A549 (cell line): Measurements from ENCODE around the gene ACVR1. TPM values are rescaled to one million over a fixed set of nuclear protein-coding genes. Genes with fewer than 3 reads are reported as not detected.
A peak's percentile ranks its signal among the peaks of the same experiment; 100 is the strongest.

Experiments used
- ATAC-seq, 2 experiments: fragments of 200-7000 bp in 1 of 2; fragments of >200 bp in 1 of 2; cut with Nextera tagmentation in 1 of 2; cut with Tn5 transposase in 1 of 2; 3 replicates each; pipeline versions ENCODE4 v1.8.0 to v1.9.1; 2018 to 2020; ENCODE audit warnings: mild to moderate bottlenecking in 1 of 2, moderate library complexity in 1 of 2
- CTCF ChIA-PET: fragments of 300-600 bp; sonication (Branson Sonifier 250); formaldehyde crosslinking; extraction: SDS; loops from one replicate; lab custom pipeline; 2021; ENCODE audit warnings: antibody characterized with exemption, inconsistent platforms; lab: Yijun Ruan, JAX
- POLR2A ChIA-PET: fragments of 350-600 bp; formaldehyde crosslinking; extraction: SDS; loops from one replicate; lab custom pipeline; 2021; ENCODE audit warnings: antibody characterized with exemption, inconsistent platforms; lab: Yijun Ruan, JAX
- DNase-seq, 2 experiments: peaks; one replicate each; pipeline versions ENCODE4 v3.0.0 to v3.0.0-alpha.2; 2011 to 2016; ENCODE audit warnings: low read depth in 1 of 2, low spot score in 1 of 2
- FAIRE-seq: peaks from 2 replicates; lab custom pipeline; 2011; peaks lifted over from hg19 to GRCh38; lab: Jason Lieb, UNC
- H3K27ac ChIP-seq, 2 experiments: fragments of >200 bp; sonication (Bioruptor Twin); formaldehyde crosslinking; 3 replicates each; pipeline ENCODE4 v1.5.1; 2016 to 2017
- H3K4me1 ChIP-seq: fragments of >200 bp; sonication (Bioruptor Twin); formaldehyde crosslinking; 3 replicates; pipeline ENCODE4 v1.6.1; 2016
- H3K4me2 ChIP-seq: fragments of >200 bp; sonication (Bioruptor Twin); formaldehyde crosslinking; 3 replicates; pipeline ENCODE4 v1.6.1; 2016
- H3K4me3 ChIP-seq: fragments of >200 bp; sonication (Bioruptor Twin); formaldehyde crosslinking; 3 replicates; pipeline ENCODE4 v1.5.1; 2016
- H3K9me3 ChIP-seq: fragments of >200 bp; sonication (Bioruptor Twin); formaldehyde crosslinking; 3 replicates; pipeline ENCODE4 v1.6.1; 2016
- BHLHE40 ChIP-seq: IDR thresholded peaks from 2 replicates; pipeline ENCODE4 v1.6.1; 2012; ENCODE audit warnings: low read depth, low read length, inconsistent platforms
- EP300 ChIP-seq, 2 experiments: fragments of >200 bp; sonication (Bioruptor Twin); formaldehyde crosslinking; IDR thresholded peaks; 2 replicates in 1 of 2; 3 replicates in 1 of 2; pipeline ENCODE4 v1.6.1; 2016 to 2017
- FOSB ChIP-seq: fragments of 250-450 bp; sonication (Bioruptor Pico); IDR thresholded peaks from 2 replicates; pipeline ENCODE4 v1.5.0; 2020; ENCODE audit warnings: mild to moderate bottlenecking, moderate library complexity
- FOSL2 ChIP-seq, 2 experiments: fragments of 450-650 bp in 1 of 2; fragments of >200 bp in 1 of 2; sonication (Bioruptor Twin) in 1 of 2; formaldehyde crosslinking; IDR thresholded peaks; 2 replicates each; pipeline versions ENCODE4 v1.5.0 to v1.6.1; 2016 to 2020; ENCODE audit warnings: mild to moderate bottlenecking in 1 of 2, moderate library complexity in 1 of 2
- FOXS1 ChIP-seq: fragments of 250-450 bp; sonication (Bioruptor Pico); IDR thresholded peaks from 2 replicates; pipeline ENCODE4 v1.5.0; 2020; ENCODE audit warnings: mild to moderate bottlenecking, moderate library complexity
- GATA3 ChIP-seq: IDR thresholded peaks from 2 replicates; pipeline ENCODE4 v1.6.1; 2012; ENCODE audit warnings: borderline replicate concordance
- HDAC2 ChIP-seq: fragments of 200-600 bp; sonication (generic); IDR thresholded peaks from 2 replicates; pipeline ENCODE4 v1.6.1; 2016
- HEYL ChIP-seq: fragments of 250-450 bp; sonication (Bioruptor Pico); IDR thresholded peaks from 2 replicates; pipeline ENCODE4 v1.8.0; 2021; ENCODE audit warnings: mild to moderate bottlenecking, moderate library complexity
- HOXA7 ChIP-seq: fragments of 250-450 bp; sonication (Bioruptor Pico); IDR thresholded peaks from 2 replicates; pipeline ENCODE4 v1.5.0; 2020; ENCODE audit warnings: mild to moderate bottlenecking, moderate library complexity
- HOXB5 ChIP-seq: fragments of 250-450 bp; sonication (Bioruptor Pico); IDR thresholded peaks from 2 replicates; pipeline ENCODE4 v1.5.0; 2020; ENCODE audit warnings: mild to moderate bottlenecking, moderate library complexity
- JUN ChIP-seq, 2 experiments: fragments of >200 bp; sonication (Bioruptor Twin); formaldehyde crosslinking; IDR thresholded peaks; 2 replicates in 1 of 2; 3 replicates in 1 of 2; pipeline ENCODE4 v1.6.1; 2016 to 2017
- JUNB ChIP-seq: fragments of >200 bp; sonication (Bioruptor Twin); formaldehyde crosslinking; IDR thresholded peaks from 2 replicates; pipeline ENCODE4 v1.6.1; 2016
- KDM1A ChIP-seq: fragments of 200-600 bp; sonication (generic); IDR thresholded peaks from 2 replicates; pipeline ENCODE4 v1.6.1; 2016; ENCODE audit warnings: low read depth, mild to moderate bottlenecking
- MAFK ChIP-seq: fragments of 450-650 bp; IDR thresholded peaks from 2 replicates; pipeline ENCODE4 v1.6.1; 2014; ENCODE audit not compliant: partially characterized antibody
- NPAS2 ChIP-seq: fragments of 250-450 bp; sonication (Bioruptor Pico); IDR thresholded peaks from 2 replicates; pipeline ENCODE4 v1.8.0; 2022; ENCODE audit warnings: mild to moderate bottlenecking, moderate library complexity, borderline replicate concordance
- NR3C1 ChIP-seq: fragments of >200 bp; sonication (Bioruptor Twin); formaldehyde crosslinking; IDR thresholded peaks from 3 replicates; pipeline ENCODE4 v1.6.1; 2017
- RAD21 ChIP-seq, 2 experiments: fragments of >200 bp in 1 of 2; sonication (Bioruptor Twin) in 1 of 2; formaldehyde crosslinking in 1 of 2; IDR thresholded peaks in 1 of 2; conservative IDR thresholded peaks in 1 of 2; 2 replicates in 1 of 2; 3 replicates in 1 of 2; pipeline ENCODE4 v1.6.1; 2012 to 2018; ENCODE audit warnings: inconsistent platforms in 1 of 2
- RCOR1 ChIP-seq: fragments of 150-350 bp; IDR thresholded peaks from 2 replicates; pipeline ENCODE4 v1.6.1; 2014; ENCODE audit warnings: antibody characterized with exemption, low read length, low read depth
- SREBF2 ChIP-seq: fragments of 450-650 bp; IDR thresholded peaks from 2 replicates; pipeline ENCODE4 v1.6.1; 2014; ENCODE audit warnings: mild to moderate bottlenecking, moderate library complexity
- TFCP2L1 ChIP-seq: fragments of 250-450 bp; sonication (Bioruptor Pico); IDR thresholded peaks from 2 replicates; pipeline ENCODE4 v1.5.0; 2021; ENCODE audit warnings: mild to moderate bottlenecking
- ZC3H11A ChIP-seq: fragments of 450-650 bp; IDR thresholded peaks from 2 replicates; pipeline ENCODE4 v1.6.1; 2014; ENCODE audit warnings: antibody characterized with exemption, mild to moderate bottlenecking
- ZFP36 ChIP-seq: fragments of 450-650 bp; IDR thresholded peaks from 2 replicates; pipeline ENCODE4 v1.6.1; 2014; ENCODE audit warnings: borderline replicate concordance; ENCODE audit not compliant: partially characterized antibody
- ZSCAN20 ChIP-seq: fragments of 250-450 bp; sonication (Bioruptor Pico); IDR thresholded peaks from 2 replicates; pipeline ENCODE4 v1.8.0; 2022; ENCODE audit warnings: mild to moderate bottlenecking, moderate library complexity
- WGBS: methylation state at CpG from one replicate; pipeline ENCODE4 v1.1.6; 2017; ENCODE audit errors: missing lambda C conversion rate; 5-methylcytosine and 5-hydroxymethylcytosine counted together
- polyA plus RNA-seq, 4 experiments: library from polyadenylated mRNA; depleted of rRNA in 3 of 4; stranded (reverse); fragments of >200 nt; fragmentation: RNase III in 1 of 4; extraction: RNeasy Plus Mini Kit Qiagen cat#74134 plus additional on column Dnase treatment in 1 of 4; gene quantifications; 2 replicates in 3 of 4; 3 replicates in 1 of 4; pipeline ENCODE4 v1.2.3, GENCODE V29; 2011 to 2017
- TF ChIP-seq, protein P1 (sequence below): fragments of 200-600 bp; sonication (generic); IDR thresholded peaks from 2 replicates; pipeline ENCODE4 v1.6.1; 2016; ENCODE audit warnings: antibody characterized with exemption, mild to moderate bottlenecking, moderate library complexity
- TF ChIP-seq, protein P2 (sequence below): fragments of >200 bp; sonication (Bioruptor Twin); formaldehyde crosslinking; IDR thresholded peaks from 3 replicates; pipeline ENCODE4 v1.6.1; 2016
- TF ChIP-seq, protein P3 (sequence below): IDR thresholded peaks from 2 replicates; pipeline ENCODE4 v1.6.1; 2012
- TF ChIP-seq, protein P4 (sequence below): fragments of >200 bp; sonication (Bioruptor Twin); formaldehyde crosslinking; IDR thresholded peaks from 2 replicates; pipeline ENCODE4 v1.6.1; 2016
- TF ChIP-seq, protein P5 (sequence below): fragments of 250-450 bp; sonication (Bioruptor Pico); IDR thresholded peaks from 2 replicates; pipeline ENCODE4 v1.5.0; 2020; ENCODE audit warnings: low read depth, mild to moderate bottlenecking, moderate library complexity

ACVR1 gene
- polyA plus RNA-seq, 2 of the 4 experiments (the other 2 are of a cell fraction) = 14.6 to 21.6 TPM

DNA sequence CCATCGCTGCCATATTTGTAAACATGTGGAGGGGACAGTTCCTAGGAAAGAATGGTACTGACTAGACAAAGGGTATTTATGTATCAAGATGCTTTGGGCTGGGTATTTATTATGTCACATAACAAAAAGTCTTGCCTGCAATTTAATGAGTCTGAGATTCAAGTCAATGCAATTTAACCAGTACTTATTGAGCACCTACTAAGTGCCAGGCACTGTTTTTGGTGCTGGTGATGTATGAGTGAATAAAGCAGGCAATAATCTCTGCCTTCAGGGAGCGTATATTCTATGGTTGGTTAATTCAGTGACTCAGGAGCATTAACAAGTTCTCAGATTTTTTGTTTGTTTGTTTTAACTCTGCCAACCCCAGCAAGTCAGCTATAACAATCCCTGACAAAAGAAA lies 24.6 kb upstream of the ACVR1 start (continued):
- TF ChIP-seq, protein P1, sequence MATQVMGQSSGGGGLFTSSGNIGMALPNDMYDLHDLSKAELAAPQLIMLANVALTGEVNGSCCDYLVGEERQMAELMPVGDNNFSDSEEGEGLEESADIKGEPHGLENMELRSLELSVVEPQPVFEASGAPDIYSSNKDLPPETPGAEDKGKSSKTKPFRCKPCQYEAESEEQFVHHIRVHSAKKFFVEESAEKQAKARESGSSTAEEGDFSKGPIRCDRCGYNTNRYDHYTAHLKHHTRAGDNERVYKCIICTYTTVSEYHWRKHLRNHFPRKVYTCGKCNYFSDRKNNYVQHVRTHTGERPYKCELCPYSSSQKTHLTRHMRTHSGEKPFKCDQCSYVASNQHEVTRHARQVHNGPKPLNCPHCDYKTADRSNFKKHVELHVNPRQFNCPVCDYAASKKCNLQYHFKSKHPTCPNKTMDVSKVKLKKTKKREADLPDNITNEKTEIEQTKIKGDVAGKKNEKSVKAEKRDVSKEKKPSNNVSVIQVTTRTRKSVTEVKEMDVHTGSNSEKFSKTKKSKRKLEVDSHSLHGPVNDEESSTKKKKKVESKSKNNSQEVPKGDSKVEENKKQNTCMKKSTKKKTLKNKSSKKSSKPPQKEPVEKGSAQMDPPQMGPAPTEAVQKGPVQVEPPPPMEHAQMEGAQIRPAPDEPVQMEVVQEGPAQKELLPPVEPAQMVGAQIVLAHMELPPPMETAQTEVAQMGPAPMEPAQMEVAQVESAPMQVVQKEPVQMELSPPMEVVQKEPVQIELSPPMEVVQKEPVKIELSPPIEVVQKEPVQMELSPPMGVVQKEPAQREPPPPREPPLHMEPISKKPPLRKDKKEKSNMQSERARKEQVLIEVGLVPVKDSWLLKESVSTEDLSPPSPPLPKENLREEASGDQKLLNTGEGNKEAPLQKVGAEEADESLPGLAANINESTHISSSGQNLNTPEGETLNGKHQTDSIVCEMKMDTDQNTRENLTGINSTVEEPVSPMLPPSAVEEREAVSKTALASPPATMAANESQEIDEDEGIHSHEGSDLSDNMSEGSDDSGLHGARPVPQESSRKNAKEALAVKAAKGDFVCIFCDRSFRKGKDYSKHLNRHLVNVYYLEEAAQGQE = no peak

DNA sequence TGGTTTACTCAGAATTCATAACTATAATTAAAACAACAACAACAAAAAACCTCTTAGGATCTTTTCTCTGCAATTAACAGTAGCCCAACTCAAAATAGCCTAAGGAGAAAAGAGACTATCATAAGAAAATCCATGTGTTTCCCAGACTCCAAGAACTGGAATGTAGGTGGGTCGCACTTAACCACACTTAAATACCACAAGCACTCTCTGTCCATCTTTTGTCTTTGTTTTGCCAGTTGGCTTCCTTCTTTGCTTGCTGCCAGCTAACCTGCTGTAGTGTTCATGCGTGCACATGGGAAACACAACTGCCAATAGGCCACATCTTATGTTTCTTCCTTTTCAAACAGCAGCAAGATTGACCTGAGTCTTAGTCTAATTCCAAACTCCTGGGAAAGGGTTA lies 24.1 kb upstream of the ACVR1 start:
- Histone ChIP-seq H3K9me3 (no peaks in the 10 kb centered on the region), H3K4me3 (no peak overlapping the region), H3K4me1 (peaks cover 11% of the 10 kb centered on the region; the same call in 2 of the 3 replicates), H3K4me2 (no peak overlapping the region), H3K27ac (no peak overlapping the region)
- TF ChIP-seq TFCP2L1 (CRISPR knock-in tag) (no peak), ZC3H11A (no peak), RAD21 (conservative IDR thresholded peaks at IDR 0.05 in 1 of 2, IDR thresholded peaks at IDR 0.05 in 1 of 2) (no peak), FOSB (no peak), FOXS1 (no peak), MAFK (no peak), HEYL (CRISPR knock-in tag) (no peak), HDAC2 (no peak), KDM1A (no peak), EP300 (IDR thresholded peaks at IDR 0.05) (no peak), HOXB5 (CRISPR knock-in tag) (no peak), JUNB (no peak), NPAS2 (no peak)
- TF ChIP-seq, protein P2, sequence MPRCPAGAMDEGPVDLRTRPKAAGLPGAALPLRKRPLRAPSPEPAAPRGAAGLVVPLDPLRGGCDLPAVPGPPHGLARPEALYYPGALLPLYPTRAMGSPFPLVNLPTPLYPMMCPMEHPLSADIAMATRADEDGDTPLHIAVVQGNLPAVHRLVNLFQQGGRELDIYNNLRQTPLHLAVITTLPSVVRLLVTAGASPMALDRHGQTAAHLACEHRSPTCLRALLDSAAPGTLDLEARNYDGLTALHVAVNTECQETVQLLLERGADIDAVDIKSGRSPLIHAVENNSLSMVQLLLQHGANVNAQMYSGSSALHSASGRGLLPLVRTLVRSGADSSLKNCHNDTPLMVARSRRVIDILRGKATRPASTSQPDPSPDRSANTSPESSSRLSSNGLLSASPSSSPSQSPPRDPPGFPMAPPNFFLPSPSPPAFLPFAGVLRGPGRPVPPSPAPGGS = no peak
- ATAC-seq (no peak), DNase-seq (no peak), FAIRE-seq (no peak)
- POLR2A ChIA-PET = no interaction called here
- 88% methylated on average over 2 of the region's 2 CpGs for WGBS
- CTCF ChIA-PET = interaction anchor here (2.1 to 2.2 kb wide), 2 partner anchors 10 to 122 kb away, joined by 6 to 7 read pairs; no protein-coding TSS in a partner anchor

DNA sequence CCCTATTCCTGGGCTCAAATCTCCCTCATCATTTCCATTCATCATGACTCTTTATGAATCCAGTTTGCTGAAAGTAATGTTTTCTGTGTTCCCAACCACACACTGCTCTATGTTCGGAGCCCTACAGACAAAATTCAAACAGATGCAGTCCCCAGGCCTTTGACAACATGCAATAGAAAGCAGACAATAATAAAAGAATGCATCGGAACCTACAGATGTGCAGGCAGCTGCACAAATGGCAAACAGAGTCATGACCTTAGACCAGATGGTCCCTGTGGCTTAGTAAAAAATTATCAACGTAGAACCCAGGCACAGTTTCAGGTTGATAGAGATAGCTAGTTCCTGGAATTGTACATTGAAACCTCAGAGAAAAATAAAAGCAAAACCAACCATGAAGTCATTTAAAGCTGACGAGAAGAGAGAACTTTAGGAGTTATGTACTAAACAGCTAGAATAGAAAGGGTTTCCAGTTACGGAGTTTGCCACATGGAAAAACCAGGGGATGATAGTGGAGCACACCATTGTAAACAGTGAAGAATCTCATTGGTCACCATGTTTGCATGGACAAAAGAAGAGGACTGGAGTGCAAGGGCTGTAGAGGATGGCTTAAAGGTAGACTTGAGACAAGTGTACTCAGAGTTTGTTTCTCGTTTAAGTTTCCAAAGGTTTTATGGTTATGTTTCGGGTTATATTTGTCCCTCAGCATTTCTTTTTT lies 23.2 kb upstream of the ACVR1 start:
- FAIRE-seq = no peak
- H3K27ac ChIP-seq = no peak overlapping the region
- peaks cover 16% of the 10 kb centered on the region for H3K4me1 ChIP-seq
- CTCF ChIA-PET = interaction anchor here (1.2 to 2.2 kb wide), 4 partner anchors 13 to 126 kb away, joined by 3 to 11 read pairs (median 4); partner anchors contain the start of gene ACVR1
- H3K4me3 ChIP-seq = no peak overlapping the region
- ATAC-seq = no peak
- TF ChIP-seq ZC3H11A = no peak
- no peak for TF ChIP-seq SREBF2
- no peak for TF ChIP-seq JUN (IDR thresholded peaks at IDR 0.05)
- no peak for TF ChIP-seq FOSB
- no peak for TF ChIP-seq EP300 (IDR thresholded peaks at IDR 0.05)
- TF ChIP-seq HEYL (CRISPR knock-in tag) = no peak
- TF ChIP-seq, protein P3, sequence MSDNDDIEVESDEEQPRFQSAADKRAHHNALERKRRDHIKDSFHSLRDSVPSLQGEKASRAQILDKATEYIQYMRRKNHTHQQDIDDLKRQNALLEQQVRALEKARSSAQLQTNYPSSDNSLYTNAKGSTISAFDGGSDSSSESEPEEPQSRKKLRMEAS = no peak
- TF ChIP-seq, protein P4, sequence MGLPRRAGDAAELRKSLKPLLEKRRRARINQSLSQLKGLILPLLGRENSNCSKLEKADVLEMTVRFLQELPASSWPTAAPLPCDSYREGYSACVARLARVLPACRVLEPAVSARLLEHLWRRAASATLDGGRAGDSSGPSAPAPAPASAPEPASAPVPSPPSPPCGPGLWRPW = no peak
- TF ChIP-seq BHLHE40 = no peak
- TF ChIP-seq, protein P5, sequence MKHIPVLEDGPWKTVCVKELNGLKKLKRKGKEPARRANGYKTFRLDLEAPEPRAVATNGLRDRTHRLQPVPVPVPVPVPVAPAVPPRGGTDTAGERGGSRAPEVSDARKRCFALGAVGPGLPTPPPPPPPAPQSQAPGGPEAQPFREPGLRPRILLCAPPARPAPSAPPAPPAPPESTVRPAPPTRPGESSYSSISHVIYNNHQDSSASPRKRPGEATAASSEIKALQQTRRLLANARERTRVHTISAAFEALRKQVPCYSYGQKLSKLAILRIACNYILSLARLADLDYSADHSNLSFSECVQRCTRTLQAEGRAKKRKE (CRISPR knock-in tag) = no peak
- TF ChIP-seq RCOR1 = no peak
- TF ChIP-seq NR3C1 = no peak
- TF ChIP-seq GATA3 = no peak
- TF ChIP-seq FOSL2 (IDR thresholded peaks at IDR 0.05) = no peak
- TF ChIP-seq FOSL2 (CRISPR knock-in tag; IDR thresholded peaks at IDR 0.05) = no peak
- no peak for TF ChIP-seq ZFP36
- TF ChIP-seq NPAS2 = no peak
- no peak for TF ChIP-seq ZSCAN20 (CRISPR knock-in tag)
- no peak for TF ChIP-seq HOXA7 (CRISPR knock-in tag)
- no peak for DNase-seq
- peak overlapping the region; percentile 52; the same call in 1 of the 3 replicates for H3K4me2 ChIP-seq
- POLR2A ChIA-PET = interaction anchor here (0.6 to 1.3 kb wide), 2 partner anchors 23 to 25 kb away, joined by 3 to 5 read pairs; partner anchors contain the start of gene ACVR1
- no peaks in the 10 kb centered on the region for H3K9me3 ChIP-seq
- 87% methylated on average over 7 of the region's 7 CpGs for WGBS
